Ishikawa (cell line): ENCODE data around the gene TMEM117.

Experiments
- CEBPB ChIP-seq: IDR thresholded peaks from 2 replicates; pipeline ENCODE4 v1.6.1; 2012
- CREB1 ChIP-seq: IDR thresholded peaks from 2 replicates; pipeline ENCODE4 v1.6.1; 2012; ENCODE audit warnings: low read depth
- EGR1 ChIP-seq: IDR thresholded peaks from 2 replicates; pipeline ENCODE4 v1.6.1; 2012
- EP300 ChIP-seq: IDR thresholded peaks from 2 replicates; pipeline ENCODE4 v1.6.1; 2012; ENCODE audit warnings: borderline replicate concordance
- FOXM1 ChIP-seq: IDR thresholded peaks from 2 replicates; pipeline ENCODE4 v1.6.1; 2012; ENCODE audit warnings: low read depth, borderline replicate concordance
- MAX ChIP-seq: IDR thresholded peaks from 2 replicates; pipeline ENCODE4 v1.6.1; 2012
- NFIC ChIP-seq: IDR thresholded peaks from 2 replicates; pipeline ENCODE4 v1.6.1; 2012
- RAD21 ChIP-seq: IDR thresholded peaks from 2 replicates; pipeline ENCODE4 v1.6.1; 2012; ENCODE audit warnings: low read depth
- REST ChIP-seq: IDR thresholded peaks from 2 replicates; pipeline ENCODE4 v1.6.1; 2012; ENCODE audit warnings: low read depth, mild to moderate bottlenecking
- TAF1 ChIP-seq: IDR thresholded peaks from 2 replicates; pipeline ENCODE4 v1.6.1; 2012; ENCODE audit warnings: low read depth, mild to moderate bottlenecking
- TCF12 ChIP-seq: IDR thresholded peaks from 2 replicates; pipeline ENCODE4 v1.6.1; 2012; ENCODE audit warnings: low read depth
- TEAD4 ChIP-seq: IDR thresholded peaks from 2 replicates; pipeline ENCODE4 v1.6.1; 2012
- USF1 ChIP-seq: IDR thresholded peaks from 2 replicates; pipeline ENCODE4 v1.6.1; 2012
- YY1 ChIP-seq: IDR thresholded peaks from 2 replicates; pipeline ENCODE4 v1.6.1; 2012; ENCODE audit warnings: low read depth
- ZBTB7A ChIP-seq: IDR thresholded peaks from 2 replicates; pipeline ENCODE4 v1.6.1; 2012; ENCODE audit warnings: low read depth

The TMEM117 gene

GRCh38 chr12:44335030-44335429 lies 499.1 kb downstream of the TMEM117 start:
- TF ChIP-seq NFIC (no peak), CEBPB (no peak), TCF12 (no peak), YY1 (no peak), MAX (no peak), RAD21 (no peak), TEAD4 (no peak), ZBTB7A (no peak), EGR1 (no peak), CREB1 (no peak), USF1 (no peak)

- no peak for TF ChIP-seq ZBTB7A
- TF ChIP-seq TAF1: no peak
- no peak for TF ChIP-seq NFIC
- TF ChIP-seq TCF12: no peak
- no peak for TF ChIP-seq EGR1
- TF ChIP-seq USF1: no peak
- TF ChIP-seq FOXM1: no peak
- no peak for TF ChIP-seq REST
- TF ChIP-seq EP300: no peak
- TF ChIP-seq CREB1: no peak
- no peak for TF ChIP-seq CEBPB
- no peak for TF ChIP-seq YY1
These were observed 500.7 kb downstream of the TMEM117 start for GRCh38 chr12:44336577-44336976.

- TF ChIP-seq RAD21 (no peak), REST (no peak), CEBPB (no peak), EGR1 (no peak), ZBTB7A (no peak)
These were observed 506.5 kb downstream of the TMEM117 start for GRCh38 chr12:44342371-44342770.

- TF ChIP-seq YY1 (no peak), TCF12 (no peak), CREB1 (no peak), REST (no peak), ZBTB7A (no peak), RAD21 (no peak), USF1 (no peak), FOXM1 (no peak), TAF1 (no peak), TEAD4 (no peak), NFIC (no peak), EP300 (no peak)
These were observed 511.3 kb downstream of the TMEM117 start for GRCh38 chr12:44347145-44347544.

- TF ChIP-seq EGR1 (no peak), FOXM1 (no peak), NFIC (no peak), RAD21 (no peak), CEBPB (no peak), USF1 (no peak), CREB1 (no peak), TEAD4 (no peak), MAX (no peak), TCF12 (no peak), YY1 (no peak)
These were observed 521.6 kb downstream of the TMEM117 start for GRCh38 chr12:44357494-44357893.
